K562 (cell line): ENCODE measurements around the gene FMNL2. TPM values are rescaled to one million over a fixed set of nuclear protein-coding genes. Genes with fewer than 3 reads are reported as not detected.

Source experiments
- ATF1 ChIP-seq, 2 experiments: fragments of 450-650 bp in 1 of 2; IDR thresholded peaks; 2 replicates each; pipeline ENCODE4 v1.6.1; 2016; ENCODE audit warnings: missing compliant biosample characterization in 1 of 2, missing genetic modification characterization in 1 of 2
- CBX2 ChIP-seq: fragments of 200-600 bp; sonication (generic); IDR thresholded peaks from one replicate; pipeline ENCODE4 v1.6.1; 2012; ENCODE audit warnings: mild to moderate bottlenecking, low read length, inconsistent platforms; ENCODE audit not compliant: insufficient read depth, poor library complexity, severe bottlenecking
- EP400 ChIP-seq: fragments of 450-650 bp; IDR thresholded peaks from 2 replicates; pipeline ENCODE4 v1.6.1; 2017; ENCODE audit warnings: antibody characterized with exemption, mild to moderate bottlenecking, moderate library complexity
- HNRNPH1 ChIP-seq: fragments of 200-400 bp; formaldehyde crosslinking; optimal IDR thresholded peaks from 2 replicates; pipeline ENCODE3; 2017; ENCODE audit warnings: low read depth, mild to moderate bottlenecking, low read length, moderate library complexity
- TAF1 ChIP-seq: IDR thresholded peaks from 2 replicates; pipeline ENCODE4 v1.6.1; 2011; ENCODE audit warnings: mild to moderate bottlenecking, low read length, moderate library complexity; ENCODE audit not compliant: insufficient read depth, control insufficient read depth, severe bottlenecking; ENCODE audit errors: extremely low read depth
- TSC22D4 ChIP-seq: fragments of 450-650 bp; IDR thresholded peaks from 2 replicates; pipeline ENCODE4 v1.6.1; 2016; ENCODE audit warnings: missing genetic modification characterization, missing biosample characterization, control low read depth
- ZNF561 ChIP-seq: fragments of 450-650 bp; formaldehyde crosslinking; conservative IDR thresholded peaks from 2 replicates; pipeline ENCODE4 v1.4.0; 2020; ENCODE audit warnings: mild to moderate bottlenecking, moderate library complexity
- polyA plus RNA-seq, 8 experiments: library from polyadenylated mRNA; depleted of rRNA in 4 of 8; stranded (reverse) in 5 of 8; unstranded in 3 of 8; fragments of >200 nt; fragmentation: Nextera tagmentation in 2 of 8; fragmentation: Illumina TruSeq in 1 of 8; extraction: Ambion mirVana in 2 of 8; extraction: Trizol in 1 of 8; gene quantifications; 2 replicates each; pipeline versions ENCODE4 v1.2.1 to v1.2.3, GENCODE V29; 2011 to 2014; ENCODE audit warnings: inconsistent platforms in 1 of 8, missing spikeins in 1 of 8
- total RNA-seq, 7 experiments: library from RNA; depleted of rRNA in 6 of 7; stranded (reverse); fragments of >200 nt in 6 of 7; fragmentation: Illumina TruSeq in 2 of 7; extraction: Trizol in 2 of 7; gene quantifications; 2 replicates each; pipeline versions ENCODE4 v1.2.1 to v1.2.3, GENCODE V29; 2011 to 2021; ENCODE audit warnings: low replicate concordance in 1 of 7
- TF ChIP-seq, protein P1 (sequence below): fragments of 450-650 bp; IDR thresholded peaks from 2 replicates; pipeline ENCODE4 v1.6.1; 2016; ENCODE audit warnings: mild to moderate bottlenecking, moderate library complexity
- TF ChIP-seq, protein P2 (sequence below): fragments of 450-650 bp; IDR thresholded peaks from 2 replicates; pipeline ENCODE4 v1.6.1; 2016; ENCODE audit warnings: antibody characterized with exemption
- TF ChIP-seq, protein P3 (sequence below), 3 experiments: IDR thresholded peaks in 2 of 3; conservative IDR thresholded peaks in 1 of 3; 2 replicates each; pipeline ENCODE4 v1.5.1; 2011 to 2012; ENCODE audit warnings: low read length in 3 of 3, mild to moderate bottlenecking in 3 of 3, control low read depth in 2 of 3, improper control_type of control experiment in 1 of 3, inconsistent platforms in 1 of 3, low read depth in 1 of 3, mixed read lengths in 1 of 3, moderate library complexity in 1 of 3; ENCODE audit not compliant: insufficient read depth in 2 of 3

Gene FMNL2
- total and polyA plus RNA-seq, 9 of the 15 experiments (the other 6 are each of a cell fraction or from before 2014, with no cell fraction given): 0.15 to 0.49 (median 0.24) TPM; not detected in 1

DNA sequence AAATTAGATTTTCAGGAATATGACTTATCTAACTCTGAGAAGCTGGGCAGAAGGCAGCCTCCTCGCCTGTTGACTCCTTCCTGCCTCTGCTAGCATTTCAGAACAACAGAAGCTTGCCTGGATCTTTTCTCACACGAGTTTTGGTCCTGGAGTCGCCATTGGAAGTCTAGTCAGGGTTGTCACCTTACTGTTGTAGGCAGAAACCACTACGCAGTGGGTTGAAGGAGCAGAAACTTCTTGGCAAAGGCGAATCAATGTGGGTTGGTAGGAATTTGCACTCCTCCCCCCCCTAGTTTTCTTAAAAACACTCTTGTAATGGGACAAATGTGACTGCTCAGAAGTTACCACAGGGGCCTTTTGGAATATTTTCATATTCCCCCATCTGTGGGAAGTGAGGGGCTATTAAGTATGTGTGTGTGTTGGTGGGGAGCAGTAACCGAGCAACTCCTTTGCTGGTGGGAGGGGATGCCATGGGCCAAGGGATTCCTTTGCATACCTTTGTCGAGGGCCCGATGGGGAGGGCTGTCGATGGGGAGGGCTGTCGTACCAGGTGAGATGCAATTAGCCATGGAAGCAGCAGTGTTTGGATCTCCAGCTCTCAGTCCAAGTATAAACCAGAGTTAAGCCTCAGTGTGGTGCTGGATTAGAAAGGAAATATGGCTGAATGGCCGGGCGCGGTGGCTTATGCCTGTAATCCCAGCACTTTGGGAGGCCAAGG, 117.4 kb downstream of the FMNL2 start (continued):
- TF ChIP-seq, protein P1, sequence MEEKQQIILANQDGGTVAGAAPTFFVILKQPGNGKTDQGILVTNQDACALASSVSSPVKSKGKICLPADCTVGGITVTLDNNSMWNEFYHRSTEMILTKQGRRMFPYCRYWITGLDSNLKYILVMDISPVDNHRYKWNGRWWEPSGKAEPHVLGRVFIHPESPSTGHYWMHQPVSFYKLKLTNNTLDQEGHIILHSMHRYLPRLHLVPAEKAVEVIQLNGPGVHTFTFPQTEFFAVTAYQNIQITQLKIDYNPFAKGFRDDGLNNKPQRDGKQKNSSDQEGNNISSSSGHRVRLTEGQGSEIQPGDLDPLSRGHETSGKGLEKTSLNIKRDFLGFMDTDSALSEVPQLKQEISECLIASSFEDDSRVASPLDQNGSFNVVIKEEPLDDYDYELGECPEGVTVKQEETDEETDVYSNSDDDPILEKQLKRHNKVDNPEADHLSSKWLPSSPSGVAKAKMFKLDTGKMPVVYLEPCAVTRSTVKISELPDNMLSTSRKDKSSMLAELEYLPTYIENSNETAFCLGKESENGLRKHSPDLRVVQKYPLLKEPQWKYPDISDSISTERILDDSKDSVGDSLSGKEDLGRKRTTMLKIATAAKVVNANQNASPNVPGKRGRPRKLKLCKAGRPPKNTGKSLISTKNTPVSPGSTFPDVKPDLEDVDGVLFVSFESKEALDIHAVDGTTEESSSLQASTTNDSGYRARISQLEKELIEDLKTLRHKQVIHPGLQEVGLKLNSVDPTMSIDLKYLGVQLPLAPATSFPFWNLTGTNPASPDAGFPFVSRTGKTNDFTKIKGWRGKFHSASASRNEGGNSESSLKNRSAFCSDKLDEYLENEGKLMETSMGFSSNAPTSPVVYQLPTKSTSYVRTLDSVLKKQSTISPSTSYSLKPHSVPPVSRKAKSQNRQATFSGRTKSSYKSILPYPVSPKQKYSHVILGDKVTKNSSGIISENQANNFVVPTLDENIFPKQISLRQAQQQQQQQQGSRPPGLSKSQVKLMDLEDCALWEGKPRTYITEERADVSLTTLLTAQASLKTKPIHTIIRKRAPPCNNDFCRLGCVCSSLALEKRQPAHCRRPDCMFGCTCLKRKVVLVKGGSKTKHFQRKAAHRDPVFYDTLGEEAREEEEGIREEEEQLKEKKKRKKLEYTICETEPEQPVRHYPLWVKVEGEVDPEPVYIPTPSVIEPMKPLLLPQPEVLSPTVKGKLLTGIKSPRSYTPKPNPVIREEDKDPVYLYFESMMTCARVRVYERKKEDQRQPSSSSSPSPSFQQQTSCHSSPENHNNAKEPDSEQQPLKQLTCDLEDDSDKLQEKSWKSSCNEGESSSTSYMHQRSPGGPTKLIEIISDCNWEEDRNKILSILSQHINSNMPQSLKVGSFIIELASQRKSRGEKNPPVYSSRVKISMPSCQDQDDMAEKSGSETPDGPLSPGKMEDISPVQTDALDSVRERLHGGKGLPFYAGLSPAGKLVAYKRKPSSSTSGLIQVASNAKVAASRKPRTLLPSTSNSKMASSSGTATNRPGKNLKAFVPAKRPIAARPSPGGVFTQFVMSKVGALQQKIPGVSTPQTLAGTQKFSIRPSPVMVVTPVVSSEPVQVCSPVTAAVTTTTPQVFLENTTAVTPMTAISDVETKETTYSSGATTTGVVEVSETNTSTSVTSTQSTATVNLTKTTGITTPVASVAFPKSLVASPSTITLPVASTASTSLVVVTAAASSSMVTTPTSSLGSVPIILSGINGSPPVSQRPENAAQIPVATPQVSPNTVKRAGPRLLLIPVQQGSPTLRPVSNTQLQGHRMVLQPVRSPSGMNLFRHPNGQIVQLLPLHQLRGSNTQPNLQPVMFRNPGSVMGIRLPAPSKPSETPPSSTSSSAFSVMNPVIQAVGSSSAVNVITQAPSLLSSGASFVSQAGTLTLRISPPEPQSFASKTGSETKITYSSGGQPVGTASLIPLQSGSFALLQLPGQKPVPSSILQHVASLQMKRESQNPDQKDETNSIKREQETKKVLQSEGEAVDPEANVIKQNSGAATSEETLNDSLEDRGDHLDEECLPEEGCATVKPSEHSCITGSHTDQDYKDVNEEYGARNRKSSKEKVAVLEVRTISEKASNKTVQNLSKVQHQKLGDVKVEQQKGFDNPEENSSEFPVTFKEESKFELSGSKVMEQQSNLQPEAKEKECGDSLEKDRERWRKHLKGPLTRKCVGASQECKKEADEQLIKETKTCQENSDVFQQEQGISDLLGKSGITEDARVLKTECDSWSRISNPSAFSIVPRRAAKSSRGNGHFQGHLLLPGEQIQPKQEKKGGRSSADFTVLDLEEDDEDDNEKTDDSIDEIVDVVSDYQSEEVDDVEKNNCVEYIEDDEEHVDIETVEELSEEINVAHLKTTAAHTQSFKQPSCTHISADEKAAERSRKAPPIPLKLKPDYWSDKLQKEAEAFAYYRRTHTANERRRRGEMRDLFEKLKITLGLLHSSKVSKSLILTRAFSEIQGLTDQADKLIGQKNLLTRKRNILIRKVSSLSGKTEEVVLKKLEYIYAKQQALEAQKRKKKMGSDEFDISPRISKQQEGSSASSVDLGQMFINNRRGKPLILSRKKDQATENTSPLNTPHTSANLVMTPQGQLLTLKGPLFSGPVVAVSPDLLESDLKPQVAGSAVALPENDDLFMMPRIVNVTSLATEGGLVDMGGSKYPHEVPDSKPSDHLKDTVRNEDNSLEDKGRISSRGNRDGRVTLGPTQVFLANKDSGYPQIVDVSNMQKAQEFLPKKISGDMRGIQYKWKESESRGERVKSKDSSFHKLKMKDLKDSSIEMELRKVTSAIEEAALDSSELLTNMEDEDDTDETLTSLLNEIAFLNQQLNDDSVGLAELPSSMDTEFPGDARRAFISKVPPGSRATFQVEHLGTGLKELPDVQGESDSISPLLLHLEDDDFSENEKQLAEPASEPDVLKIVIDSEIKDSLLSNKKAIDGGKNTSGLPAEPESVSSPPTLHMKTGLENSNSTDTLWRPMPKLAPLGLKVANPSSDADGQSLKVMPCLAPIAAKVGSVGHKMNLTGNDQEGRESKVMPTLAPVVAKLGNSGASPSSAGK: no peak
- TF ChIP-seq ZNF561 (no peak), ATF1 (CRISPR knock-in tag; IDR thresholded peaks at IDR 0.05) (no peak), ATF1 (tag; IDR thresholded peaks at IDR 0.05) (no peak), TSC22D4 (no peak), HNRNPH1 (no peak), TAF1 (no peak), CBX2 (no peak), EP400 (no peak)
- TF ChIP-seq, protein P2, sequence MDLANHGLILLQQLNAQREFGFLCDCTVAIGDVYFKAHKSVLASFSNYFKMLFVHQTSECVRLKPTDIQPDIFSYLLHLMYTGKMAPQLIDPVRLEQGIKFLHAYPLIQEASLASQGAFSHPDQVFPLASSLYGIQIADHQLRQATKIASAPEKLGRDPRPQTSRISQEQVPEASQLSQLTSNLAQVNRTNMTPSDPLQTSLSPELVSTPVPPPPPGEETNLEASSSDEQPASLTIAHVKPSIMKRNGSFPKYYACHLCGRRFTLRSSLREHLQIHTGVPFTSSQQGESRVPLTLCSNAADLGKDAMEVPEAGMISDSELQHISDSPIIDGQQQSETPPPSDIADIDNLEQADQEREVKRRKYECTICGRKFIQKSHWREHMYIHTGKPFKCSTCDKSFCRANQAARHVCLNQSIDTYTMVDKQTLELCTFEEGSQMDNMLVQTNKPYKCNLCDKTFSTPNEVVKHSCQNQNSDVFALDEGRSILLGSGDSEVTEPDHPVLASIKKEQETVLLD: no peak
- TF ChIP-seq, protein P3, sequence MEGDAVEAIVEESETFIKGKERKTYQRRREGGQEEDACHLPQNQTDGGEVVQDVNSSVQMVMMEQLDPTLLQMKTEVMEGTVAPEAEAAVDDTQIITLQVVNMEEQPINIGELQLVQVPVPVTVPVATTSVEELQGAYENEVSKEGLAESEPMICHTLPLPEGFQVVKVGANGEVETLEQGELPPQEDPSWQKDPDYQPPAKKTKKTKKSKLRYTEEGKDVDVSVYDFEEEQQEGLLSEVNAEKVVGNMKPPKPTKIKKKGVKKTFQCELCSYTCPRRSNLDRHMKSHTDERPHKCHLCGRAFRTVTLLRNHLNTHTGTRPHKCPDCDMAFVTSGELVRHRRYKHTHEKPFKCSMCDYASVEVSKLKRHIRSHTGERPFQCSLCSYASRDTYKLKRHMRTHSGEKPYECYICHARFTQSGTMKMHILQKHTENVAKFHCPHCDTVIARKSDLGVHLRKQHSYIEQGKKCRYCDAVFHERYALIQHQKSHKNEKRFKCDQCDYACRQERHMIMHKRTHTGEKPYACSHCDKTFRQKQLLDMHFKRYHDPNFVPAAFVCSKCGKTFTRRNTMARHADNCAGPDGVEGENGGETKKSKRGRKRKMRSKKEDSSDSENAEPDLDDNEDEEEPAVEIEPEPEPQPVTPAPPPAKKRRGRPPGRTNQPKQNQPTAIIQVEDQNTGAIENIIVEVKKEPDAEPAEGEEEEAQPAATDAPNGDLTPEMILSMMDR (IDR thresholded peaks at IDR 0.05 in 2 of 3, conservative IDR thresholded peaks at IDR 0.05 in 1 of 3; ENCODE audit: insufficient read depth in 2 of 3, low read depth in 1 of 3, low read length in 3 of 3): no peak
